Measurements from ENCODE around the gene FIS1. TPM values are rescaled to one million over a fixed set of nuclear protein-coding genes. Genes with fewer than 3 reads are reported as not detected.

Gene FIS1
- total and polyA plus RNA-seq, 2 experiments from 2014 or later = 130 to 131 TPM

DNA sequence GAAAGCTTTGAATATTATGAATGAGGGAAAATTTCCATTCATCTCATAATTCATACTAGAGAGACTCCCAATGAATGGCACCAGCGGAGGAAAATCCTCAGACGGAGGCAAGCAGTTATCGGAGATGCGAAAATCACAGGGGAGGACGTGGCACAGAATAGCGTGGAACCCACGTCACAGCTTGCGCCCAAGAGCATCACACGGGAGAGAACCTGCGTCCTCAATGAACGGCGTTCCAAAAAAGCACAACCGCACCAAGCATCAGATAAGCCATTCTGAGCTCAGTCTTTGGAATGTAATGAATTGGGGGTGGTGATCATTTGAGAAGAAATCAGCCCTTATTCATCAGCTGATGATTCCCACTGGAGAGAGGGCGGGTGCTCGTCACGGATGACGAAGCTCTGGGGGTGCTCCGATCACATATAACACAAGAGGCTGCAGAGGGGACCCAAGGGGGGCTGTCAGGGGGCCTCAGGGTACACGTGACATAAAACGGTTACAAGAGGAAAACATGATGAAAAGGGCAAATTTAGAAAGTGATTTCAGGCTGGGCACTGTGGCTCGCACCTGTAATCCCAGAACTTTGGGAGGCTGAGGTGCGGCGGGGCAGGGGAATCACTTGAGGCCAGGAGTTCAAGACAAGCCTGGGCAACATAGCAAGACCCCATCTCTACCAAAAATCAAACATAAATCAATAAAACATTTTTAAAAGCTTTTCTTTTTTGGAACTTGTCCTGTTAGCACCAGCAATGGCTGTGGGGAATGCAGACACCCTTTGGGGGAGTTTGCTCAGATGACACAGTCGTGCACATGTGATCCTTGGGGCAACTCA lies 33.8 kb upstream of the FIS1 start:
- no peaks in the 10 kb centered on the region for H3K27me3 ChIP-seq (ENCODE audit: insufficient read depth)
- Mint-ChIP-seq H3K27ac (no peak overlapping the region), H3K36me3 (ENCODE audit: low read depth) (peaks cover 43% of the 10 kb centered on the region), H3K27me3 (ENCODE audit: insufficient read depth, low read depth, poor library complexity) (peaks cover 14% of the 10 kb centered on the region), H3K9me3 (no peaks in the 10 kb centered on the region; the same call in 1 of the 3 replicates), H3K4me3 (no peak overlapping the region; the same call in 2 of the 3 replicates), H3K4me1 (peaks cover 5% of the 10 kb centered on the region; the same call in 2 of the 3 replicates)
- H3K27ac ChIP-seq (ENCODE audit: low read depth) = no peak overlapping the region
- H3K36me3 ChIP-seq (ENCODE audit: insufficient read depth) = no peaks in the 10 kb centered on the region
- H2AFZ ChIP-seq = no peak overlapping the region
- H3K4me1 ChIP-seq (ENCODE audit: insufficient read depth) = peaks cover 2% of the 10 kb centered on the region; the same call in 1 of the 2 replicates
- 0 out of 2 replicates have a peak, but pooled peaks cover 2% of the 10 kb centered on the region for H3F3A ChIP-seq (replicated peaks; ENCODE audit: low read depth)
- no peak for TF ChIP-seq ETS1 (IDR thresholded peaks at IDR 0.05)
- TF ChIP-seq CREB1 (CRISPR knock-in tag; IDR thresholded peaks at IDR 0.05; ENCODE audit: low read depth) = no peak
- no peak for TF ChIP-seq CTCF (conservative IDR thresholded peaks at IDR 0.05; ENCODE audit: low read depth in 2 of 2)
- no peak for TF ChIP-seq NANOG (IDR thresholded peaks at IDR 0.05; ENCODE audit: borderline replicate concordance)
- no peak for TF ChIP-seq STAT1 (IDR thresholded peaks at IDR 0.05; ENCODE audit: unreplicated experiment)
- no peak for TF ChIP-seq EZH2phosphoT487 (IDR thresholded peaks at IDR 0.05; ENCODE audit: unreplicated experiment)
- no peak for TF ChIP-seq EZH2 (IDR thresholded peaks at IDR 0.05; ENCODE audit: low read depth, unreplicated experiment)
- no peak for TF ChIP-seq ZNF114 (CRISPR knock-in tag; IDR thresholded peaks at IDR 0.05)
- no peak for TF ChIP-seq JUNB (IDR thresholded peaks at IDR 0.05; ENCODE audit: unreplicated experiment)
- H4K20me1 ChIP-seq (replicated peaks; ENCODE audit: insufficient read depth) = no peaks in the 10 kb centered on the region
- no peak overlapping the region for H3K4me3 ChIP-seq
- DNase-seq (ENCODE audit: low spot score) = no peak
- no peaks in the 10 kb centered on the region for H3K79me2 ChIP-seq (replicated peaks; ENCODE audit: insufficient read depth)
- ATAC-seq = no peak
- H3K9me2 ChIP-seq (ENCODE audit: insufficient read depth) = no peaks in the 10 kb centered on the region; the same call in 1 of the 2 replicates
- H3K4me2 ChIP-seq = no peak overlapping the region

- Mint-ChIP-seq H3K4me3 (no peak overlapping the region), H3K36me3 (ENCODE audit: low read depth) (peaks cover 34% of the 10 kb centered on the region), H3K27ac (no peak overlapping the region), H3K4me1 (peaks cover 14% of the 10 kb centered on the region), H3K9me3 (no peaks in the 10 kb centered on the region; the same call in 2 of the 3 replicates), H3K27me3 (ENCODE audit: insufficient read depth, low read depth, poor library complexity) (peaks cover 10% of the 10 kb centered on the region)
- no peak overlapping the region for H3K4me2 ChIP-seq
- H3K36me3 ChIP-seq (ENCODE audit: insufficient read depth) = no peaks in the 10 kb centered on the region
- ATAC-seq = no peak
- H3K4me1 ChIP-seq (ENCODE audit: insufficient read depth) = peaks cover 16% of the 10 kb centered on the region
- no peak overlapping the region for H3K27ac ChIP-seq (ENCODE audit: low read depth)
- H3K9me2 ChIP-seq (ENCODE audit: insufficient read depth) = no peaks in the 10 kb centered on the region; the same call in 1 of the 2 replicates
- H4K20me1 ChIP-seq (replicated peaks; ENCODE audit: insufficient read depth) = no peaks in the 10 kb centered on the region
- DNase-seq (ENCODE audit: low spot score) = no peak
- 0 out of 2 replicates have a peak, but pooled peaks cover 2% of the 10 kb centered on the region for H3F3A ChIP-seq (replicated peaks; ENCODE audit: low read depth)
- H2AFZ ChIP-seq = no peak overlapping the region
- H3K27me3 ChIP-seq (ENCODE audit: insufficient read depth) = no peaks in the 10 kb centered on the region
- no peaks in the 10 kb centered on the region for H3K79me2 ChIP-seq (replicated peaks; ENCODE audit: insufficient read depth)
- no peak overlapping the region for H3K4me3 ChIP-seq
- TF ChIP-seq EZH2 (IDR thresholded peaks at IDR 0.05; ENCODE audit: low read depth, unreplicated experiment) (no peak), ZNF114 (CRISPR knock-in tag; IDR thresholded peaks at IDR 0.05) (no peak), JUNB (IDR thresholded peaks at IDR 0.05; ENCODE audit: unreplicated experiment) (no peak), CTCF (conservative IDR thresholded peaks at IDR 0.05; ENCODE audit: low read depth in 2 of 2) (no peak), ETS1 (IDR thresholded peaks at IDR 0.05) (no peak)
Measured at GRCh38 chr7:101277155-101277554, 32.3 kb upstream of the FIS1 start.
